ENCODE results near the gene CCDC154.
"Not testable (repeated sequence)": the region's sequence is repeated elsewhere in the genome, so short reads cannot be mapped to it uniquely, and the experiment has no call there.

The CCDC154 gene

DNA sequence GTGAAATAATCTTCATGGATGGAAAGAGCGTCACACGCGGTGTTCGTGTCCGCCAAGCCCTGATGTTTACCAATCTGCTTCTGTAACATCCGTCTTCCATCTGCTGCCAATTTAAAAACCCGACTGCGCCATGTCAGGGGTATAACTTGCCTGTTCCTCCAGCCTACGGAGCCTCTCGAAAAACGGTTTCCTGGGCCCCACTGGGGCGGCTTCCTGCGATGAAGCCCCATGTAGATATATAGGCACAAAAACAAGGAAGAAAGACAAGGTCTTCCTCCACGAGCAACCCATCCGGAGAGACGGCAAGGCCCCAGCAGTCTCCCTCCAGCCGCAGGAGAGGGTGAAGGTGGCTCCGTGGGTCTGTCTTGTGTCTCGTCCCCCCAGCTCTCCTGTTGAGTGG is 44.3 kb upstream of the CCDC154 start, which contains the start of gene PTX4:
Gene PTX4, minus strand, starts transcription at position 326 of the 400 bp plus-strand sequence. Its CDS starts 35 bp downstream, at position 291.
- H3K4me3 ChIP-seq (ENCODE audit: low read depth, low read length), result no peak within 1 kb of the TSS
- DNase-seq (ENCODE audit: low read depth), result no peak
- TF ChIP-seq, protein P1, sequence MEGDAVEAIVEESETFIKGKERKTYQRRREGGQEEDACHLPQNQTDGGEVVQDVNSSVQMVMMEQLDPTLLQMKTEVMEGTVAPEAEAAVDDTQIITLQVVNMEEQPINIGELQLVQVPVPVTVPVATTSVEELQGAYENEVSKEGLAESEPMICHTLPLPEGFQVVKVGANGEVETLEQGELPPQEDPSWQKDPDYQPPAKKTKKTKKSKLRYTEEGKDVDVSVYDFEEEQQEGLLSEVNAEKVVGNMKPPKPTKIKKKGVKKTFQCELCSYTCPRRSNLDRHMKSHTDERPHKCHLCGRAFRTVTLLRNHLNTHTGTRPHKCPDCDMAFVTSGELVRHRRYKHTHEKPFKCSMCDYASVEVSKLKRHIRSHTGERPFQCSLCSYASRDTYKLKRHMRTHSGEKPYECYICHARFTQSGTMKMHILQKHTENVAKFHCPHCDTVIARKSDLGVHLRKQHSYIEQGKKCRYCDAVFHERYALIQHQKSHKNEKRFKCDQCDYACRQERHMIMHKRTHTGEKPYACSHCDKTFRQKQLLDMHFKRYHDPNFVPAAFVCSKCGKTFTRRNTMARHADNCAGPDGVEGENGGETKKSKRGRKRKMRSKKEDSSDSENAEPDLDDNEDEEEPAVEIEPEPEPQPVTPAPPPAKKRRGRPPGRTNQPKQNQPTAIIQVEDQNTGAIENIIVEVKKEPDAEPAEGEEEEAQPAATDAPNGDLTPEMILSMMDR (IDR thresholded peaks at IDR 0.05; ENCODE audit: low read depth, low read length, missing control alignments), result no peak

- no peak for DNase-seq (ENCODE audit: low read depth)
- TF ChIP-seq, protein P1 (IDR thresholded peaks at IDR 0.05; ENCODE audit: low read depth, low read length, missing control alignments), result no peak
- no peak overlapping the region for H3K4me3 ChIP-seq (ENCODE audit: low read depth, low read length)
Observed at GRCh38 chr16:1488054-1488601, 43.8 kb upstream of the CCDC154 start.

DNA sequence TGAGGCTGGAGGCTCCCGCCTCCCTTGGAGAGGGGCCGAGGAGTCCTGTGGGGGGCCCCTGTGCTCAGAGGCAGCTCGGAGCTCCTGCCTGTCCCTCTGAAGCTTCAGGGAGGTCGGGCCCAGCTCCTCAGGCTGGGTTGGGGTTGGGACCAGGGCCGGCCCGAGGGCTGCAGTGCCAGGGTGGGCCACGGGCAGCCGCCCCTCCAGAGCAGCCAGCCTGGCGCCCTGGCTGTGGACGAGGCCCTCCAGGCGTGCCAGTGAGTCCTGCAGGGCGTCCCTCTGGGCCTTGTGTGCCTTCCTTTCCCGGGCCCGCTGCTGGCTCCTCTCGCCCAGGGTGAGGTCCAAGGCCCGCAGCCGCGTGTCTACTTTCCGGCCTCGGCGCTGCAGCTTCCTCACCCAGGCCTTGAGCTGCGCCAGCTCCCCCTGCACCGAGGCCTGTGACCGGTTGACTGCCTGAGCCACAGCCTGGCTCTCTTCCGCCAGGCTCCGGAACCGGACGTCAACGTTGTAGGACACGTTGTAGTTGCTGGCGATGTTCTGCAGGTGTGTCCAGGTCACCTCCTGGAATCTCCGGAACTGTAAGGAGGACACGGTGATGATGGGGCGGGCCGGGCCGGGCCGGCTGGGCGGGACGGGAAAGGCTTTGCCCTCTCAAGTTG is 43.2 kb upstream of the CCDC154 start:
- DNase-seq (ENCODE audit: low read depth), result no peak
- no peak overlapping the region for H3K4me3 ChIP-seq (ENCODE audit: low read depth, low read length)
- TF ChIP-seq, protein P1 (IDR thresholded peaks at IDR 0.05; ENCODE audit: low read depth, low read length, missing control alignments), result no peak

DNA sequence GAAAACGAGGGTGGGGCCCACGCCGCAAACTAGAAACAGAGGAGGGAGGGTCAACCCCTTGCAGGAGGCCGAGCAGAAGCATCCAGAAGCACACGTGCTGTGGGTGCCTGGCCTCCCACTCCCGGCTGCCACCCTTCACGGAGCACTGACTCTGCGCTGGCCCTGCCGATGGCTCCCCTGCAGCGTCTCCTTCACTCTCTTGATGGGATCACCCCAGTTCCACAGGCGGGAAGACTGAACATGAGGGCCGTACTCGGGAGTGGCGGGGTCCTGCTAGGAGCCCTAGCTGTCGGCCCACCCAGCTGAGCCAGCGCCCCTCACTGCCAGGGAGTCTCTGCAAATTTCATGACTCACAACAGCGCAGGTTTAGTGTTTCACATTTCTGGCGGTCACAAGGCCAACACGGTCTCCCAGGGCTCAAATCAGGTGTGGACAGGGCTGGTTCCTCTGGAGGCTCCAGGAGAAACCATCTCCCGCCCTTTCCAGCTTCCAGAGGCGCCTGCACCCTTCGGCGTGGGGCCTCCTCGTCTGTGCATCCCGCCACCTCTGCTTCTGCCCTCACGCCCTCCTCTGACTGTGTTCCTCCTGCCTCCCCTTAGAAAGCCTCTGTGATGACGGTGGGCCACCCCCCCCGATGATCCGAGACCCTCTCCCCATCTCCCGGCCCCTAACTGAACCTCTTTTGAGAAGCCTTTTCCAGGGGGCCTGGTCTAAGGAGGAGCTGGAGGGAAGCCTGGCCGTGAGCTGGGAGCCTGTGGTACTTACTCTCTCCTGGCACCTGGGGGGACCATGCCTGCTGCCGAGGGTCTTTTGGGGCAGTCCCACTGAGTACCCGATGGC is 42.4 kb upstream of the CCDC154 start:
- TF ChIP-seq, protein P1 (IDR thresholded peaks at IDR 0.05; ENCODE audit: low read depth, low read length, missing control alignments), result no peak
- DNase-seq (ENCODE audit: low read depth), result no peak
- no peak overlapping the region for H3K4me3 ChIP-seq (ENCODE audit: low read depth, low read length)

GRCh38 chr16:1485847-1486496 is 41.6 kb upstream of the CCDC154 start:
- no peak overlapping the region for H3K4me3 ChIP-seq (ENCODE audit: low read depth, low read length)
- DNase-seq (ENCODE audit: low read depth), result no peak
- TF ChIP-seq, protein P1 (IDR thresholded peaks at IDR 0.05; ENCODE audit: low read depth, low read length, missing control alignments), result no peak

DNA sequence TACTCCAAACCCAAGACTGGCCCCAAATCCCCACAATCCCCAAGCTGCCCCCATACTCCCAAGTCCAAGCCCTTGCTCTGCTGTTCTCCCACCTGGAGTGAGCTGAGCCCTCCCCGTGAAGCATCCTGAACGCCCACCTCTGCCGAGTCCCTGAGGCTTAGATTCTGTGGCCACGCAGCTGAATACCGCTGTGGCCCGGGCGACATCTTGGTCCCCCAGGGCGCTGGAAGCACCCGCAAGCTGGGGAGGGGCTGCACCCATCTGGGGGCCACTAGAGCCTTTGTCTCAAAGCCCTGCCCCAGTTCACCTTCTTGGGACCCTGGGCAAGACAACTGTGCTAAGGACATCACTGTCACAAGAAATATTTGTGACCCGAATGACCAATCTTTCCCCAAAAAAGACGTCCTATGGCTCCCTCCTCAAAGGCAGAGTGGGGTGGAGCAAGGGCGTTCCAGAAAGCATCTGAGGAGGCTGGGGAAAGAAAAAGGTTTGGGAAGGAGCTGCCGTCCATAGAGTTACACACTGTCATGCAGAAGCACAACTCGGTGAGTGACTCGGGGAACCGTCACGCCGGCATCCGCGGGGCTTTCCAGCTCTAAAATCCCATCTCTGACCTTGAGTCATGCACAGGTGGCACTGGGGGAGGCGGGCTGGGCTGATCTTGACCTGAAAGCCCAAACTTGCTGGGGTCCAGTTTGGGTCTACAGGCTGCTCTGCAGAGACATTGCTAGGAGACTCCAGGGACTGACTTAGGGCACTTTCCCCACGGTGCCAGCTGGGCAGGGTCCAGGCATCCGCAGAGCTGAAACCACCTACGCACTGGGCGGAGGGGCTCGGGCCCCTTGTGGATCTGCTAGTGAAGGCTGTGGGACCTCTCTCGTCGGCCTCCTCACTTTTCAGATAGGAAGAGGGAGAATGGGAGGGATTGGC is 37.8 kb upstream of the CCDC154 start:
- TF ChIP-seq, protein P1 (IDR thresholded peaks at IDR 0.05; ENCODE audit: low read depth, low read length, missing control alignments), result no peak
- DNase-seq (ENCODE audit: low read depth), result no peak
- no peak overlapping the region for H3K4me3 ChIP-seq (ENCODE audit: low read depth, low read length)

GRCh38 chr16:1478937-1479336 is 34.6 kb upstream of the CCDC154 start:
- not testable (repeated sequence) for H3K4me3 ChIP-seq (ENCODE audit: low read depth, low read length); DNase-seq (ENCODE audit: low read depth)
